Nephron progenitor cell (in vitro differentiated cells): ENCODE results near the gene KPNA6.

Source experiments
- DNase-seq: peaks from one replicate; pipeline ENCODE4 v3.0.0; 2021
- H3K27ac Mint-ChIP-seq: 2 replicates; pipeline ENCODE4 v1.8.0; 2021; ENCODE audit warnings: mild to moderate bottlenecking, moderate library complexity, mixed read lengths
- H3K27me3 Mint-ChIP-seq: 2 replicates; pipeline ENCODE4 v1.8.0; 2021; ENCODE audit warnings: mild to moderate bottlenecking, low read depth, mixed read lengths; ENCODE audit not compliant: poor library complexity
- H3K36me3 Mint-ChIP-seq: 2 replicates; pipeline ENCODE4 v1.8.0; 2021; ENCODE audit warnings: low read depth, mixed read lengths
- H3K4me1 Mint-ChIP-seq: 2 replicates; pipeline ENCODE4 v1.8.0; 2021; ENCODE audit warnings: mixed read lengths
- H3K4me3 Mint-ChIP-seq: 2 replicates; pipeline ENCODE4 v1.8.0; 2021; ENCODE audit warnings: mild to moderate bottlenecking, moderate library complexity, mixed read lengths
- H3K9me3 Mint-ChIP-seq: 2 replicates; pipeline ENCODE4 v1.8.0; 2021; ENCODE audit warnings: mild to moderate bottlenecking, moderate library complexity, mixed read lengths
- TF ChIP-seq, protein P1 (sequence below): fragments of 200-600 bp; sonication (generic); IDR thresholded peaks from 2 replicates; pipeline ENCODE4 v1.5.0; 2021; ENCODE audit warnings: antibody characterized with exemption

KPNA6 gene

DNA sequence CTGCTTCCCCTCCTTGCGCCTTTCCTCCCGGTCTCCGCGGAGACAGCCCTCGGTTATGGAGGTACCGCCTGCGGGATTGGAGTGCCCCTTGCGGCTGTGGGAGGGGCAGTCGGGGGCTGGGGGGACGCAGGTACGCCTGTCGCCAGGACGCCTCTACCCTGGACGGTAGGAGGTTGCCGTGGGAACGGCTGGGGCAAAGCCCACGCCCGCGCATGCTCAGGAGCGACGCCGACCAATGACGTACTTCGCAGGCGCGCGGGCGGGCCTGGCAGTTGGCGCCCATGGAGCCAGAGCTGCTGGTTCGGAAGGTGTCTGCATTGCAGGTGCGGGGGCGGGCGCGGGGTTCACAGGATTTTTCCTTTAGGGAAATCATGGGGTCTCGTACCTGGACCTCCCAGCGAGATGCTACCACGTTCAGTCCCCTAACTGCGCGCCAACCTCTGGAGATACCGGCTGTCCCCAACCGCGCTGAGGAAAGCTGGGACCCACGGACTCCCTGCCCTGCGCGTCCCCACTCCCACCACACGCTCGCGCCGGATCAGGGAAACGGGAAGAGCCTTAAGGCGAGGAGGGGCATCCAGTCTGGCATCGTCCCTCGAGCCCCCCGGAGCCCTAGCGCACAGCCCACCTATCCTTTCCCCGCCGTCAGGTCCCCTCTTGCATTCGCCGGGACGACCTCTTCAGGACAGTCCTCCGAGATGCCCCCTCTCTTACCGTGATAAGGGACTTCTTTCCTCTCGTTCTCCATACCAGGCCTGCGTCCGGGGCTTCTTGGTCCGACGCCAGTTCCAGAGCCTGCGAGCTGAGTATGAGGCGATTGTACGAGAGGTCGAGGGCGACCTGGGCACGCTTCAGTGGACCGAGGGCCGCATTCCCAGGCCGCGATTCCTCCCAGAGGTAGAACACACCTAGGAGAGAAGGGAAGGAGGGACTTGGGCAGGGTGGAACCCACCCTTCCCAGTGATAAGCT, 97.8 kb downstream of the KPNA6 start, which contains the start of gene IQCC:
TSS of gene IQCC (plus strand) at position 271 of the 970 bp plus-strand sequence. CDS start at position 282, 11 bp downstream.
- H3K27ac Mint-ChIP-seq = peak within 1 kb of the TSS; percentile 94
- DNase-seq = peak; percentile 89
- peaks cover 4% of the 10 kb centered on the region for H3K36me3 Mint-ChIP-seq
- H3K4me1 Mint-ChIP-seq = peaks cover 51% of the 10 kb centered on the region
- H3K27me3 Mint-ChIP-seq = peaks cover 4% of the 10 kb centered on the region
- H3K4me3 Mint-ChIP-seq = peak within 1 kb of the TSS; percentile 92
- TF ChIP-seq, protein P1, sequence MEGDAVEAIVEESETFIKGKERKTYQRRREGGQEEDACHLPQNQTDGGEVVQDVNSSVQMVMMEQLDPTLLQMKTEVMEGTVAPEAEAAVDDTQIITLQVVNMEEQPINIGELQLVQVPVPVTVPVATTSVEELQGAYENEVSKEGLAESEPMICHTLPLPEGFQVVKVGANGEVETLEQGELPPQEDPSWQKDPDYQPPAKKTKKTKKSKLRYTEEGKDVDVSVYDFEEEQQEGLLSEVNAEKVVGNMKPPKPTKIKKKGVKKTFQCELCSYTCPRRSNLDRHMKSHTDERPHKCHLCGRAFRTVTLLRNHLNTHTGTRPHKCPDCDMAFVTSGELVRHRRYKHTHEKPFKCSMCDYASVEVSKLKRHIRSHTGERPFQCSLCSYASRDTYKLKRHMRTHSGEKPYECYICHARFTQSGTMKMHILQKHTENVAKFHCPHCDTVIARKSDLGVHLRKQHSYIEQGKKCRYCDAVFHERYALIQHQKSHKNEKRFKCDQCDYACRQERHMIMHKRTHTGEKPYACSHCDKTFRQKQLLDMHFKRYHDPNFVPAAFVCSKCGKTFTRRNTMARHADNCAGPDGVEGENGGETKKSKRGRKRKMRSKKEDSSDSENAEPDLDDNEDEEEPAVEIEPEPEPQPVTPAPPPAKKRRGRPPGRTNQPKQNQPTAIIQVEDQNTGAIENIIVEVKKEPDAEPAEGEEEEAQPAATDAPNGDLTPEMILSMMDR = no peak
- no peaks in the 10 kb centered on the region for H3K9me3 Mint-ChIP-seq

DNA sequence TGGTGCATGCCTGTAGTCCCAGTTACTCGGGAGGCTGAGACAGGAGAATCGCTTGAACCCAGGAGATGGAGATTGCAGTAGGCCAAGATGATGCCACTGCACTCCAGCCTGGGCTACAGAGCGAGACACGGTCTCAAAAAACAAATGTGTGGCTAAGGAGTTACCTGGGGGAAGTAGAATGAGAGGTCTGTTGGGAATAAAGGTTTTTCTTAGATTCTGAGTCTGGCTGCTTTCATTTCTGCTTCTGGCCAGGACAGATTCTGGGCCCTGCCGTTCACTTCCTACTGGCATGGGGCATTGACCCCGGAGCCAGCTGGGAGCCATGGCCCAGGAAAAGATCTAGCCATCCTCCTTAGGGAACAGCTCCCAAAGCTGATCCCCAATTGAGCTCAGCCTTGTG, 100.6 kb downstream of the KPNA6 start:
- peaks cover 7% of the 10 kb centered on the region for H3K27me3 Mint-ChIP-seq
- peaks cover 4% of the 10 kb centered on the region for H3K36me3 Mint-ChIP-seq
- H3K4me1 Mint-ChIP-seq = peaks cover 30% of the 10 kb centered on the region
- H3K4me3 Mint-ChIP-seq = no peak overlapping the region
- no peak for DNase-seq
- TF ChIP-seq, protein P1 = no peak
- H3K27ac Mint-ChIP-seq = no peak overlapping the region
- no peaks in the 10 kb centered on the region for H3K9me3 Mint-ChIP-seq

DNA sequence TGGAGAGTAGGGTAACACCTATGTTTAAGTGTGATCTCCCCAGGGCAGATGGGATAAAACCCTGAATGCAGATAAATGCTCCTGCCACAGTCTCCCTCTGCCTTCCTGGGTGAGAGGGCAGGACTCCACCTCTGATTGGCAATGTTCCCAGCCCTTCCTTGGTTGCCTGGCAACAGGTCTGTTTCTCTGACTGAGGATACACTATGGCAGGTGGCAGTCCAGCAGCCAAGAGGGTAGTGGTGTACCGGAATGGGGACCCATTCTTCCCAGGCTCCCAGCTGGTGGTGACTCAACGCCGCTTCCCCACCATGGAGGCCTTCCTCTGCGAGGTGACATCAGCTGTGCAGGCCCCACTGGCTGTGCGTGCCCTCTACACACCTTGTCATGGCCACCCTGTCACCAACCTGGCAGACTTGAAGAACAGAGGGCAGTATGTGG, 101.1 kb downstream of the KPNA6 start, which contains the start of gene DCDC2B:
TSS of gene DCDC2B (plus strand) at position 199 of the 438 bp plus-strand sequence. CDS start at position 204, 5 bp downstream.
- peaks cover 26% of the 10 kb centered on the region for H3K4me1 Mint-ChIP-seq
- peaks cover 5% of the 10 kb centered on the region for H3K27me3 Mint-ChIP-seq
- no peak within 1 kb of the TSS for H3K4me3 Mint-ChIP-seq
- H3K36me3 Mint-ChIP-seq = peaks cover 4% of the 10 kb centered on the region
- H3K27ac Mint-ChIP-seq = peak within 1 kb of the TSS; percentile 64
- no peaks in the 10 kb centered on the region for H3K9me3 Mint-ChIP-seq
- TF ChIP-seq, protein P1 = no peak
- DNase-seq = no peak

- H3K4me3 Mint-ChIP-seq = no peak overlapping the region
These were observed 108.0 kb downstream of the KPNA6 start for GRCh38 chr1:32215629-32216480.

DNA sequence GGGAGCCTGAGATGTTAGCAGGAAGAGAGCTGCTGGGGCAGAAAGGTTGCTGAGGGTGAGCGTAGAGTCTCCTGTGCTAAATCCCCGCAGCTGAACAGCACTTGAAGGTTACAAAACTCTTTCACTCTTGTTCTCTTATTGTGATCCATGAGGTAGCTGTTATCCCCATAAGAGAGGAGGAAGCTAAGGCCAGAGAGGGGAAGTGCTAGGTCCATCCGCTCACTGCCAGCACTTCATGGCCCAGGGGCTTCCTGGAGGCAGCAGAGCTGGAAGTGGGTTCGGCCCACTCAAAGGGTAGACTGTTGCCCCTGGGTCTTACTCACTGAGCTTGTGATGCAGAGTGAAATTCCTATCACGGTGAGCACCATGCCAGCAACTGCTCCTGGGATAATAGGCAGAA, 108.7 kb downstream of the KPNA6 start:
- H3K27ac Mint-ChIP-seq = peak overlapping the region; percentile 64
- H3K27me3 Mint-ChIP-seq = peaks cover 4% of the 10 kb centered on the region
- H3K36me3 Mint-ChIP-seq = peaks cover 19% of the 10 kb centered on the region

More at GRCh38 chr1:32215629-32216480, 108.0 kb downstream of the KPNA6 start:
- DNase-seq = peak; percentile 70
- Mint-ChIP-seq H3K27ac (peak overlapping the region; percentile 85), H3K9me3 (no peaks in the 10 kb centered on the region), H3K27me3 (peaks cover 4% of the 10 kb centered on the region), H3K4me1 (peaks cover 14% of the 10 kb centered on the region), H3K36me3 (peaks cover 19% of the 10 kb centered on the region)
- TF ChIP-seq, protein P1 = peak; percentile 75

More for the DNA sequence above, 108.7 kb downstream of the KPNA6 start:
- peaks cover 21% of the 10 kb centered on the region for H3K4me1 Mint-ChIP-seq
- no peaks in the 10 kb centered on the region for H3K9me3 Mint-ChIP-seq
- DNase-seq = no peak
- no peak overlapping the region for H3K4me3 Mint-ChIP-seq
- TF ChIP-seq, protein P1 = no peak
